ENCODE results near the gene PACS1. TPM values are rescaled to one million over a fixed set of nuclear protein-coding genes. Genes with fewer than 3 reads are reported as not detected.
"Not testable (repeated sequence)": the region's sequence is repeated elsewhere in the genome, so short reads cannot be mapped to it uniquely, and the experiment has no call there.

The PACS1 gene
- total RNA-seq, 2 donors from 2014 or later, result 124 TPM

- no peak for DNase-seq (ENCODE audit: low spot score in 2 of 2)
- no peak for ATAC-seq
- Mint-ChIP-seq H3K36me3 (no peaks in the 10 kb centered on the region), H3K9me3 (no peaks in the 10 kb centered on the region), H3K27ac (no peak overlapping the region)
These were observed 160.9 kb downstream of the PACS1 start for GRCh38 chr11:66230978-66231377.

- no peak for ATAC-seq
- H3K9me3 Mint-ChIP-seq, result no peaks in the 10 kb centered on the region
- no peaks in the 10 kb centered on the region for H3K36me3 Mint-ChIP-seq
- peak overlapping the region; percentile 53 to 61 for H3K27ac Mint-ChIP-seq
- DNase-seq (ENCODE audit: low spot score in 2 of 2), result no peak
These were observed 161.5 kb downstream of the PACS1 start for GRCh38 chr11:66231561-66231960.

GRCh38 chr11:66232769-66233168 lies 162.7 kb downstream of the PACS1 start:
- no peaks in the 10 kb centered on the region for H3K9me3 Mint-ChIP-seq
- H3K27ac Mint-ChIP-seq, result peak overlapping the region; percentile 6 to 61
- DNase-seq (ENCODE audit: low spot score in 2 of 2), result no peak
- no peak for ATAC-seq
- H3K36me3 Mint-ChIP-seq, result no peaks in the 10 kb centered on the region

- Mint-ChIP-seq H3K36me3 (no peaks in the 10 kb centered on the region), H3K27ac (peak overlapping the region; percentile 6 to 61), H3K9me3 (no peaks in the 10 kb centered on the region)
- ATAC-seq, result no peak
- no peak for DNase-seq (ENCODE audit: low spot score in 2 of 2)
These were observed 163.2 kb downstream of the PACS1 start for GRCh38 chr11:66233301-66233700.

- no peak for ATAC-seq
- DNase-seq (ENCODE audit: low spot score in 2 of 2), result no peak
- H3K9me3 Mint-ChIP-seq, result no peaks in the 10 kb centered on the region
- peak overlapping the region in 1 of 2 donors; percentile 92 for H3K27ac Mint-ChIP-seq
- no peaks in the 10 kb centered on the region for H3K36me3 Mint-ChIP-seq
These were observed 165.1 kb downstream of the PACS1 start for GRCh38 chr11:66235141-66235540.

- H3K27ac Mint-ChIP-seq, result peak overlapping the region in 1 of 2 donors; percentile 92
- DNase-seq (ENCODE audit: low spot score in 2 of 2), result no peak
- no peak for ATAC-seq
- no peaks in the 10 kb centered on the region for H3K9me3 Mint-ChIP-seq
- H3K36me3 Mint-ChIP-seq, result no peaks in the 10 kb centered on the region
These were observed 167.8 kb downstream of the PACS1 start for GRCh38 chr11:66237867-66238266.

GRCh38 chr11:66238786-66239413 lies 168.8 kb downstream of the PACS1 start:
- DNase-seq (ENCODE audit: low spot score in 2 of 2) (no peak), ATAC-seq (no peak)
- Mint-ChIP-seq H3K9me3 (no peaks in the 10 kb centered on the region), H3K27ac (peak overlapping the region in 1 of 2 donors; percentile 30), H3K36me3 (no peaks in the 10 kb centered on the region)

- Mint-ChIP-seq H3K9me3 (no peaks in the 10 kb centered on the region), H3K36me3 (no peaks in the 10 kb centered on the region), H3K27ac (peak overlapping the region; percentile 30 to 50)
- DNase-seq (ENCODE audit: low spot score in 2 of 2), result no peak
- ATAC-seq, result no peak
These were observed 169.4 kb downstream of the PACS1 start for GRCh38 chr11:66239511-66239910.

- H3K27ac Mint-ChIP-seq, result peak overlapping the region in 1 of 2 donors; percentile 86
- no peaks in the 10 kb centered on the region for H3K9me3 Mint-ChIP-seq
- no peaks in the 10 kb centered on the region for H3K36me3 Mint-ChIP-seq
- no peak for DNase-seq (ENCODE audit: low spot score in 2 of 2)
- ATAC-seq, result no peak
These were observed 170.1 kb downstream of the PACS1 start for GRCh38 chr11:66239998-66240780.

- Mint-ChIP-seq H3K36me3 (no peaks in the 10 kb centered on the region), H3K9me3 (no peaks in the 10 kb centered on the region), H3K27ac (peak overlapping the region; percentile 69 to 86)
- no peak for ATAC-seq
- DNase-seq (ENCODE audit: low spot score in 2 of 2), result no peak
These were observed 170.7 kb downstream of the PACS1 start for GRCh38 chr11:66240781-66241136.

GRCh38 chr11:66242095-66242765 lies 172.2 kb downstream of the PACS1 start:
- peak overlapping the region; percentile 40 to 69 for H3K27ac Mint-ChIP-seq
- H3K9me3 Mint-ChIP-seq, result no peaks in the 10 kb centered on the region
- no peak for ATAC-seq
- H3K36me3 Mint-ChIP-seq, result no peaks in the 10 kb centered on the region
- DNase-seq (ENCODE audit: low spot score in 2 of 2), result no peak

GRCh38 chr11:66243782-66244535 lies 173.9 kb downstream of the PACS1 start:
- DNase-seq (ENCODE audit: low spot score in 2 of 2) (no peak), ATAC-seq (peak in 1 of 2 donors; percentile 8)
- Mint-ChIP-seq H3K9me3 (no peaks in the 10 kb centered on the region), H3K36me3 (no peaks in the 10 kb centered on the region), H3K27ac (peak overlapping the region; percentile 81 to 83)

GRCh38 chr11:66247295-66247694 lies 177.2 kb downstream of the PACS1 start:
- Mint-ChIP-seq H3K36me3 (no peaks in the 10 kb centered on the region), H3K27ac (peak overlapping the region; percentile 8 to 73), H3K9me3 (no peaks in the 10 kb centered on the region)
- DNase-seq (ENCODE audit: low spot score in 2 of 2) (no peak), ATAC-seq (no peak)

GRCh38 chr11:66247801-66248200 lies 177.7 kb downstream of the PACS1 start:
- H3K27ac Mint-ChIP-seq, result peak overlapping the region; percentile 8 to 73
- H3K36me3 Mint-ChIP-seq, result no peaks in the 10 kb centered on the region
- no peaks in the 10 kb centered on the region for H3K9me3 Mint-ChIP-seq
- no peak for ATAC-seq
- no peak for DNase-seq (ENCODE audit: low spot score in 2 of 2)

GRCh38 chr11:66248903-66249302 lies 178.8 kb downstream of the PACS1 start:
- no peak for DNase-seq (ENCODE audit: low spot score in 2 of 2)
- Mint-ChIP-seq H3K9me3 (no peaks in the 10 kb centered on the region), H3K27ac (peak overlapping the region in 1 of 2 donors; percentile 54), H3K36me3 (no peaks in the 10 kb centered on the region)
- peak in 1 of 2 donors; percentile 41 for ATAC-seq

GRCh38 chr11:66251809-66252208 lies 181.7 kb downstream of the PACS1 start:
- no peaks in the 10 kb centered on the region for H3K36me3 Mint-ChIP-seq
- DNase-seq (ENCODE audit: low spot score in 2 of 2), result no peak
- peak overlapping the region in 1 of 2 donors; percentile 78 for H3K27ac Mint-ChIP-seq
- no peak for ATAC-seq
- H3K9me3 Mint-ChIP-seq, result no peaks in the 10 kb centered on the region

- H3K36me3 Mint-ChIP-seq; DNase-seq (ENCODE audit: low spot score in 2 of 2); H3K9me3 Mint-ChIP-seq; ATAC-seq: not testable (repeated sequence)
- peak overlapping the region; percentile 65 for H3K27ac Mint-ChIP-seq
These were observed 183.0 kb downstream of the PACS1 start for GRCh38 chr11:66253081-66253480.

Data from activated naive CD4-positive, alpha-beta T cell treated with anti-CD3 and anti-CD28 coated beads, Interleukin-2, amount 50 U/mL, for 72 hours (primary cell).